ENCODE measurements around the gene CYP2A6.

The CYP2A6 gene

DNA sequence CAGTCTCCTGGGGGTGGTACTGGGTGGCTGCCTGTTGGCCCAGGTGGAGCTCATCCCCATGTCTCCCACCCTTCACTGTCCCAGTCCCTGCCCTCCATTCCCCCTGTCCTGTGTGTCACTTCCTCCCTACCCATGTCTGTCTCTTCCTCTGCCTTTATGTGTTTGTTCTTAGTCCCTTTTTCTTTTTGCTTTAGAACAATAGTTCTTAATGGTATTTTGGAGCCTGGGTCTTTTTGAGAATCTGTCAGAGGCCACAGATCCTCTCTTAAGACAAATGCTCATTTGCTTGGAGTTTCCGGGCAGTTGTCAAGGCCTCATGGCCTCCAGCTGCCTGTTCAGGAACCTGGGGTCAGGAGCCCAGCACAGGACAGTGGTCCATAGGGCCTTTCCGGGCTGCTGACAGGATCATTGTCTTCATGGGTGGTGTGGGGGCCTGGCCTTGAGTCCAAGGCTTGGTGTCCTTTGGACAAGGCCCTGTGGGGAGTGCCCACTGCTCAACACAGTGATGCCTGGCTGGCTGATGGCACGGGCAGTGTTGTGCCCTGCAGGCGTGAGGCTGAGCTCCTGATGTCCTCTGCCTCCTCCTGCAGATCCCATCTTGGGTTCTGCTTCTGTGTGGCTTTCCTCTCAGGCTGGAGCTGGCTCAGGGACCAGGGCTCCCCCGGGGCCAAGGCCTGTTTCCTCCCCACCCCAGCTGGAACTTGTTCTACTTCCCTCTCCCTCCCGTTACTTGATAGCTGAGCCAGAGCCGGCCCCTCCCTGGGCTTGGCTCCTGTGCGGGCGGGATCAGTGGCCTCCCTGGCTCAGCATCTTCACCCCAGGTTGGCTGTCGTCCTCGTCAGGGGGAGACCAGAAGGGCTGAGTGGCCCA, 47.7 kb downstream of the CYP2A6 start:
- DNase-seq (ENCODE audit: low read depth), result no peak

DNA sequence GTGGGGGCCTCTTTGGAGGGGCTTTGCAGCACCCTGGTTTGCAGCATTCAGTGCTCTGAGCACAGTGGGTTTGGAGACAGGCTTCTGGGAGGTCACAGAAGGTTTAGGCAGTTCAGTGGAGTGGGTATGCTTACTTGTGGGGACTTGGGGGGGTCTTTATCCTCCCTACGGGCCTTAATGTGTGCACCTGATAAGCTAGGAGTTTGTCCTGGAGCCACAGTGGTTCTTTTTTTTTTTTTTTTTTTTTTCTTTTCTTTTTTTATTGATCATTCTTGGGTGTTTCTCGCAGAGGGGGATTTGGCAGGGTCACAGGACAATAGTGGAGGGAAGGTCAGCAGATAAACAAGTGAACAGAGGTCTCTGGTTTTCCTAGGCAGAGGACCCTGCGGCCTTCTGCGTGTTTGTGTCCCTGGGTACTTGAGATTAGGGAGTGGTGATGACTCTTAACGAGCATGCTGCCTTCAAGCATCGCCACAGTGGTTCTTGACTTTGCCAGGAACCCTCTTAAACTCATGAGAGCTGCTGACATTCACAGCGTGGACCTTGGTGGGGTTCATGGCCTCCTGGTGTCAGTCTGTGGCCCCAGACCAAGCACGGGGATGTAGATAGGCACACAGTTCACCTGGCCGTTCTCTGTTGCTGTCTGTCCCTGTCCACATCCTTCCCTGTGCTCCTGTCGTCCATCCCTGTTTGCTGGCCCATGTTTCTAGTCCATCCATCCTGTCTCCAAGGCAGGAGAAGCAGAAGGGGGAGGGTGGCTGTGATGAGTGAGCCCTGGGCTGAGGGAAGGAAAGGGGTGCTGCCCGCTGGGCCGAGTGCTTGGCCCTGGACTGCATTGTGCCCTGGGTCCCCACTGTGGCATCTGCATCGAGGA, 48.6 kb downstream of the CYP2A6 start:
- DNase-seq (ENCODE audit: low read depth), result no peak

DNA sequence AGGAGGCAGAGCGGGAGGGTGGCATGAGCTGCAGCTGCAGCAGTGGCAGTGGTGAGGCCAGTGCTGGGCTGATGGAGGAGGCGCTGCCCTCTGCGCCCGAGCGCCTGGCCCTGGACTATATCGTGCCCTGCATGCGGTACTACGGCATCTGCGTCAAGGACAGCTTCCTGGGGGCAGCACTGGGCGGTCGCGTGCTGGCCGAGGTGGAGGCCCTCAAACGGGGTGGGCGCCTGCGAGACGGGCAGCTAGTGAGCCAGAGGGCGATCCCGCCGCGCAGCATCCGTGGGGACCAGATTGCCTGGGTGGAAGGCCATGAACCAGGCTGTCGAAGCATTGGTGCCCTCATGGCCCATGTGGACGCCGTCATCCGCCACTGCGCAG, 49.3 kb downstream of the CYP2A6 start:
- DNase-seq (ENCODE audit: low read depth), result no peak

DNA sequence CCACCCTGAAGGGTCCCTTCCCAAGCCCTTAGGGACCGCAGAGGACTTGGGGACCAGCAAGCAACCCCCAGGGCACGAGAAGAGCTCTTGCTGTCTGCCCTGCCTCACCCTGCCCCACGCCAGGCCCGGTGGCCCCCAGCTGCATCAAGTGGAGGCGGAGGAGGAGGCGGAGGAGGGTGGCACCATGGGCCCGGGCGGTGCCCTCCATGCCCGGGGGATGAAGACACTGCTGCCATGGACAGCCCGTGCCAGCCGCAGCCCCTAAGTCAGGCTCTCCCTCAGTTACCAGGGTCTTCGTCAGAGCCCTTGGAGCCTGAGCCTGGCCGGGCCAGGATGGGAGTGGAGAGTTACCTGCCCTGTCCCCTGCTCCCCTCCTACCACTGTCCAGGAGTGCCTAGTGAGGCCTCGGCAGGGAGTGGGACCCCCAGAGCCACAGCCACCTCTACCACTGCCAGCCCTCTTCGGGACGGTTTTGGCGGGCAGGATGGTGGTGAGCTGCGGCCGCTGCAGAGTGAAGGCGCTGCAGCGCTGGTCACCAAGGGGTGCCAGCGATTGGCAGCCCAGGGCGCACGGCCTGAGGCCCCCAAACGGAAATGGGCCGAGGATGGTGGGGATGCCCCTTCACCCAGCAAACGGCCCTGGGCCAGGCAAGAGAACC, 49.8 kb downstream of the CYP2A6 start:
- DNase-seq (ENCODE audit: low read depth), result no peak

DNA sequence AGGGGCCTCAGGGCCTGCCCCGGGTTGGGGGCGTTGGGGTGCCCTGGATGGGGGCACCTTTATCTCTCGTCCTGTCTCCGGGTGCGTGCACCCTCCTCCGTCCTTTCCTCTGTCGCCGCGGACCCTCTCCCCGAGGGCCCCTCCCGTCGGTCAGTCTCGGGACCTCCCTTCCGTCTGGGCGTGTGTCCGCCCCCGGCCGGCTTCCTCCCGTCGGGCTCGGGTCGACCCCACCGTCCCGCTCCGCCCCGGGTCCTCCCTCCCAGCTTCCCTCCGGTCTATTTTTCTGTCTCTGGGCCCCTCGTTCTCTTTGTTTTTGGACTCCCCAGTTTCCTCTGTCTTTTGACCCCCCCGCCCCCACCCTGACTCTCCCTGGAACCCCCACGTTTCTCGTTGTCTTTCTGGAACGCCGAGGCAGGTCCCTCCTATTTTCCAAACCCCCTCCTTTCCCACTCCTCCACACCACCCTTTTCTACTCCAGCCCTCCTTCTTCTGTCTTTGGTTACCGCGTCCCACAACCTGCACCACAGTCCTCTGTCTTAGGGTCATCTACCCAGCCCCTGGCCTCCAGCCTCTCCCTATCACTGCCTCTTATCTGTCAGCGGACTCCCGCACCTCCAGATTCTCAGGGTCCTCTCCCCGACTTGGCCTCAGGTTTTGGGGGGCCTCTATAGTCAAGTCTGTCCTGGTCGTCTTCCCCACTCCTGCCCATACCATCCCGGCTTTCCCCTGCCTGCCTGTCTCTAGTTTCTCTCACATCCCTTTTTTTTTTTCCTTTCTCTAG, 50.5 kb downstream of the CYP2A6 start:
- DNase-seq (ENCODE audit: low read depth), result no peak

DNA sequence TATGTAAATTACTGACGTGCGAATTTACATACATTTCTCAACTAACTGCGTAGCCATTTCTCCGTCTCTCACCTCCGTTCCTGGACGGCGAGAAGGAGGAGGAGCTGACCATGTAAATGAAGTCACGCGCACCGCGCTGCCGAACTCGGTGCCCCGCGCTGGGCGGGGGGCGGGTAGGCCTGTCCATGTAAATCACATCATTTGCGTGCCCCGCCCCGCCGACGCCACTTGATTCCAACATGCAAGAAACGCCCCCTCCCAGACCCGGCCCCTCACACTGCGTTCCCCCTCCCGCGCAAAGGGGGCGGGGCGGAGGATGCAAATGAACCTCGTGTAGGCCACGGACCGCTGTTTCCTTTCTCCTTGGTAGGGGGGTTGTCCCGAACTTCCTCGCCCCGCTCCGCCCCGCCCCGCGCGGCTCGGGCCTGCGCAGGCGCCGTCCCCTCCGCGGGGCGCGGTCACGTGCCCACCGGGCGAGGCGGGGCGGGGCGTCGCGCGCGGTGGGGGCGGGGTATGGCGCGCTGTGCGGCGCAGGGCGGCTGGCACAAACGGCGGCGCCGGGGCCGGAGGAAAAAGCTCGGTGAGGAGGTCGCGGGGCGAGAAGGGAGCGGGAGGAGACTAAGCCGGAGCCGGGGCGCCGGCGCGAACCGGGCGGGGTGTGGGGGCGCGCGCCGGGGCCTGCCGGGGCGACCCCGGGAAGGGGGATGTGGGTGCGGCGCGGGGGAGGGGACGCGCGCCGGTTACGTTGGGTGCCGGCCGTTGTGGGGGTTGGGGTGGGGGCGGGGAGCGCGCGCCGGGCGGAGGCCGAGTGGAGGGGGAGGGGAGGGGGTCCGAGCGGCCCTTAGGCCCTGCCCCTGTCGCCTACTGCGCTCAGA, 51.3 kb downstream of the CYP2A6 start, which contains the start of gene EGLN2:
TSS of gene EGLN2 (plus strand) at position 509 of the 875 bp plus-strand sequence. CDS start 1,382 bp downstream, outside the sequence.
- peak; percentile 100 for DNase-seq (ENCODE audit: low read depth)

DNA sequence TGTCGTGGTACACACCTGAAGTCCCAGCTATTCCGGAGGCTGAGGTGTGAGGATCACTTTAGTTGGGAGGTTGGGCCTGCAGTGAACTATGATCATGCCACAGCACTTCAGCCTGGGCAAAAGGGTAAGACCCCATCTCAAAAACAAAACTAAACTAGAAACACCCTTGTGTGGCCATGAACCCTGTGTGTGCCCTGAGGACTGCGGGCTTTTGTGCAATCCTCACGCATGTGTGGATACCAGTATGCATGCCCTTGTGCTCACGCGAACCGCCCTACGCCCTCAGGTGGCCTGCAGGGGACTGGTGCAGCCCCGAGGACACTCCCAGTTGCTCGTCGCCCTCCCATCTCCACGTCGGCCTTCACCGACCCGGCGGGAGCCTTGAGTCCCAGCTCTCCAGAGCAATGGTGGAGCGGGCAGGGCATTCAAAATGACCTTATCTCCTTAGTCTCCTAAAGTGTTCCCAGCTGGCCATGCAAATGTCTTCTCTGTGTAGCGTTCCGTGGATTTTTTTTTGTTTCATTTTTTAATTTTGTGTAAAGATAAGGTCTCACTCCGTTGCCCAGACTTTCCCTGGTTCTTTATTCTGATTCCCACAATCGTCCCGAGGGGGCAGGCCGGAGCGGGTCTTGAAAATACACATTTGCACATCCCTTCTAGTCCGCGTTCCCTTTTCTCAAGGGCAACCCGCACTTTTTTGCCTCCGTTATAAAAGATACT, 52.1 kb downstream of the CYP2A6 start:
- peak; percentile 59 for DNase-seq (ENCODE audit: low read depth)

DNA sequence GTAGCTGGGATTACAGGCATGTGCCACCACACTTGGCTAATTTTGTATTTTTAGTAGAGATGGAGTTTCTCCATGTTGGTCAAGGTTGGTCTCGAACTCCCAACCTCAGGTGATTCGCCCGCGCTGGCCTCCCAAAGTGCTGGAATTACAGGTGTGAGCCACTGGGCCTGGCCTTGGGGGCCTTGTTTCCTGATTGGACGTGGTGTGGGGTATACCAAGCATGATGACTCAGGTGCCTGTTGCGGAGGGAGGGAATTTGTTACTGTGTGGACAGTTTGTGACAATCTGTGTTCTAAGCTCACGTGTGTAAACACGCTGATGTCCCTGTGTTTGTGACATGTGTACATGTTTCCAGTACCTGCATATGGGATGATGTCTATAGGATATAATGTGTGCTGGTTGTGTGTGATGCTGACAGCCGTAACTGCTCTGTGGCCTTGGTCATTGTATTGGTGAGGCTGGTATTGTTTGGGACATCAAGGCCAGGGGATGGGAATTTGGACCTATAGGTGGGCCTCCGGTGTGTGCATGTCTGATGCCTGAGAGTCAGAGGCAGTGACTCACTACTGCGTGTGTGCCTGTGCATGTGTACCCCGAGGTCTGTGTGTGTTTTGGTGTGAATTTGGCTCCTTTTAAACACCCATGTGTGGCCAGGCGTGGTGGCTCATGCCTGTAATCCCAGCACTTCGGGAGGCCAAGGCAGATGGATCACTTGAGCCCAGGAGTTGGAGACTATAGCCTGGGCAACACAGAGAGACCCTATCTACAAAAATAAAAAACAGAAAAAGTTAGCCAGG, 52.9 kb downstream of the CYP2A6 start:
- no peak for DNase-seq (ENCODE audit: low read depth)

Measured in HS-27A (cell line).